B cell (primary cell): Measurements from ENCODE around the gene ZMIZ1. TPM values are rescaled to one million over a fixed set of nuclear protein-coding genes. Genes with fewer than 3 reads are reported as not detected.

ENCODE experiments used
- ATAC-seq: fragments of 200-7000 bp; cut with Tn5 transposase; one replicate; pipeline ENCODE4 v1.10.0; 2021; ENCODE audit warnings: low read depth, mild to moderate bottlenecking, moderate number of reproducible peaks, moderate library complexity
- CTCF ChIA-PET: fragments of 350-600 bp; sonication (Branson Sonifier 250); formaldehyde crosslinking; loops from one replicate; lab custom pipeline; 2021; ENCODE audit warnings: antibody characterized with exemption, inconsistent platforms; lab: Charles Lee
- POLR2A ChIA-PET: fragments of 350-600 bp; sonication (Branson Sonifier 250); formaldehyde crosslinking; loops from one replicate; lab custom pipeline; 2021; ENCODE audit warnings: antibody characterized with exemption; lab: Charles Lee
- DNase-seq: peaks from one replicate; pipeline ENCODE4 v3.0.0; 2013
- H2AFZ ChIP-seq: 2 replicates; pipeline ENCODE4 v1.6.1; 2012; ENCODE audit warnings: mild to moderate bottlenecking, low read depth, low read length; ENCODE audit not compliant: insufficient read depth, poor library complexity, severe bottlenecking
- H3K27ac ChIP-seq, 2 donors: 1 replicate in 1 of 2; 2 replicates in 1 of 2; pipeline ENCODE4 v1.5.1; 2012 to 2013; ENCODE audit warnings: low read length in 2 of 2, mild to moderate bottlenecking in 2 of 2, moderate library complexity in 1 of 2
- H3K27me3 ChIP-seq, 4 experiments: fragments of 200-600 bp in 1 of 4; sonication (generic) in 1 of 4; replicated peaks in 1 of 4; 1 replicate in 2 of 4; 2 replicates in 2 of 4; pipeline versions ENCODE4 v1.6.1 to v1.7.0; 2013 to 2016; ENCODE audit warnings: low read length in 3 of 4, mild to moderate bottlenecking in 2 of 4, mixed read lengths in 1 of 4, moderate library complexity in 1 of 4; ENCODE audit not compliant: insufficient read depth in 4 of 4, control insufficient read depth in 3 of 4; ENCODE audit errors: control extremely low read depth in 1 of 4
- H3K36me3 ChIP-seq, 2 experiments: replicated peaks in 1 of 2; 1 replicate in 1 of 2; 2 replicates in 1 of 2; pipeline versions ENCODE4 v1.6.1 to v1.7.1; 2013; ENCODE audit warnings: low read length in 1 of 2; ENCODE audit not compliant: insufficient read depth in 2 of 2, control insufficient read depth in 1 of 2; ENCODE audit errors: control extremely low read depth in 1 of 2, extremely low read depth in 1 of 2
- H3K4me1 ChIP-seq, 2 donors: fragments of 200-600 bp in 1 of 2; sonication (generic) in 1 of 2; 1 replicate in 1 of 2; 2 replicates in 1 of 2; pipeline versions ENCODE4 v1.5.1 to v1.6.1; 2013 to 2017; ENCODE audit warnings: low read length in 2 of 2; ENCODE audit not compliant: control insufficient read depth in 2 of 2, insufficient read depth in 2 of 2
- H3K4me2 ChIP-seq: replicated peaks from 2 replicates; pipeline ENCODE3; 2012; ENCODE audit warnings: mild to moderate bottlenecking, low read depth, low read length; ENCODE audit not compliant: poor library complexity, severe bottlenecking
- H3K4me3 ChIP-seq, 5 experiments: fragments of 200-600 bp in 1 of 5; sonication (generic) in 1 of 5; 1 replicate in 3 of 5; 2 replicates in 2 of 5; pipeline versions ENCODE4 v1.5.1 to v1.7.0; 2011 to 2016; ENCODE audit warnings: low read length in 4 of 5, mild to moderate bottlenecking in 4 of 5, low read depth in 2 of 5, control low read depth in 1 of 5, moderate library complexity in 1 of 5; ENCODE audit not compliant: insufficient read depth in 1 of 5; ENCODE audit errors: control extremely low read depth in 1 of 5, extremely low read depth in 1 of 5
- H3K79me2 ChIP-seq: fragments of 200-600 bp; sonication (generic); one replicate; pipeline ENCODE4 v1.6.0; 2016; ENCODE audit warnings: low read length; ENCODE audit not compliant: control insufficient read depth, insufficient read depth
- H3K9ac ChIP-seq: fragments of 200-600 bp; sonication (generic); 2 replicates; pipeline ENCODE4 v1.6.1; 2017; ENCODE audit warnings: mild to moderate bottlenecking, low read length, moderate library complexity
- H3K9me3 ChIP-seq, 3 donors: one replicate each; pipeline versions ENCODE4 v1.6.1 to v1.7.1; 2013; ENCODE audit warnings: low read length in 2 of 3; ENCODE audit not compliant: control insufficient read depth in 2 of 3, insufficient read depth in 1 of 3; ENCODE audit errors: control extremely low read depth in 1 of 3
- H4K20me1 ChIP-seq: 2 replicates; pipeline ENCODE4 v1.6.0; 2012; ENCODE audit warnings: mild to moderate bottlenecking, low read length; ENCODE audit not compliant: insufficient read depth, control insufficient read depth, poor library complexity, severe bottlenecking
- H3K27ac Mint-ChIP-seq: one replicate; pipeline ENCODE4 v1.8.0; 2021; ENCODE audit warnings: mixed read lengths
- H3K27me3 Mint-ChIP-seq: one replicate; pipeline ENCODE4 v1.8.0; 2021; ENCODE audit warnings: mixed read lengths
- H3K4me1 Mint-ChIP-seq: one replicate; pipeline ENCODE4 v1.8.0; 2021; ENCODE audit warnings: mixed read lengths
- H3K4me3 Mint-ChIP-seq: one replicate; pipeline ENCODE4 v1.8.0; 2021; ENCODE audit warnings: mixed read lengths
- H3K9me3 Mint-ChIP-seq: one replicate; pipeline ENCODE4 v1.8.0; 2022; ENCODE audit warnings: mixed read lengths; ENCODE audit not compliant: insufficient read depth
- CTCF ChIP-seq: fragments of 200-600 bp; IDR thresholded peaks from one replicate; pipeline ENCODE4 v1.8.0; 2022; ENCODE audit warnings: antibody characterized with exemption, mild to moderate bottlenecking
- EZH2 ChIP-seq: IDR thresholded peaks from 2 replicates; pipeline ENCODE4 v1.6.1; 2012; ENCODE audit warnings: borderline replicate concordance, low read depth, mild to moderate bottlenecking, moderate library complexity, low read length; ENCODE audit not compliant: insufficient read depth, poor library complexity, severe bottlenecking
- WGBS: methylation state at CpG from one replicate; pipeline ENCODE4 v1.1.5; 2013; ENCODE audit warnings: missing lambda C conversion rate; ENCODE audit not compliant: insufficient coverage; 5-methylcytosine and 5-hydroxymethylcytosine counted together
- intact Hi-C: fragments of 100-400 bp; cut with micrococcal nuclease; formaldehyde crosslinking; loops from one replicate; pipeline ENCODE4 v1.10.0; 2022
- polyA plus RNA-seq: library from polyadenylated mRNA; depleted of rRNA; stranded (reverse); fragments of >200 nt; gene quantifications from 2 replicates; pipeline ENCODE4 v1.2.3, GENCODE V29; 2012
- total RNA-seq, 2 donors: library from RNA; stranded (reverse); fragments of 120-200 nt in 1 of 2; gene quantifications; 1 replicate in 1 of 2; 2 replicates in 1 of 2; pipeline versions ENCODE4 v1.2.3 to v1.2.4, GENCODE V29; 2013 to 2022

Gene ZMIZ1
- total and polyA plus RNA-seq, 2 donors (not counting 1 experiment from before 2014, with no cell fraction given), result 14.3 to 64.9 TPM

- H4K20me1 ChIP-seq, result no peaks in the 10 kb centered on the region
Observed at GRCh38 chr10:79185067-79185774, 116.5 kb downstream of the ZMIZ1 start.

More at GRCh38 chr10:79185067-79185774, 116.5 kb downstream of the ZMIZ1 start:
- no peak for ATAC-seq
- Mint-ChIP-seq H3K27ac (no peak overlapping the region), H3K27me3 (peaks cover 16% of the 10 kb centered on the region), H3K4me3 (no peak overlapping the region), H3K4me1 (no peaks in the 10 kb centered on the region), H3K9me3 (no peaks in the 10 kb centered on the region)
- H3K4me2 ChIP-seq, result no peak overlapping the region
- 58% methylated on average over 10 of the region's 12 CpGs for WGBS
- no peak overlapping the region for H3K9ac ChIP-seq
- ChIA-PET POLR2A (no interaction called here), CTCF (interaction anchor here (0.7 kb wide), 1 partner anchor 1211 kb away, joined by 3 read pairs; no protein-coding TSS in a partner anchor)
- no peak overlapping the region for H3K4me3 ChIP-seq
- H2AFZ ChIP-seq, result no peak overlapping the region
- H3K36me3 ChIP-seq, result no peaks in the 10 kb centered on the region
- H3K27ac ChIP-seq, result no peak overlapping the region
- H3K27me3 ChIP-seq, result peaks cover 0 to 8% (median 0%) of the 10 kb centered on the region in 4 experiments
- no peak for DNase-seq
- H3K9me3 ChIP-seq, result no peaks in the 10 kb centered on the region
- intact Hi-C loops, result no loop called here
- H3K79me2 ChIP-seq, result no peaks in the 10 kb centered on the region
- no peak for TF ChIP-seq CTCF
- no peak for TF ChIP-seq EZH2
- no peaks in the 10 kb centered on the region for H3K4me1 ChIP-seq
